ENCODE measurements around the gene MYO1D.

MYO1D gene

DNA sequence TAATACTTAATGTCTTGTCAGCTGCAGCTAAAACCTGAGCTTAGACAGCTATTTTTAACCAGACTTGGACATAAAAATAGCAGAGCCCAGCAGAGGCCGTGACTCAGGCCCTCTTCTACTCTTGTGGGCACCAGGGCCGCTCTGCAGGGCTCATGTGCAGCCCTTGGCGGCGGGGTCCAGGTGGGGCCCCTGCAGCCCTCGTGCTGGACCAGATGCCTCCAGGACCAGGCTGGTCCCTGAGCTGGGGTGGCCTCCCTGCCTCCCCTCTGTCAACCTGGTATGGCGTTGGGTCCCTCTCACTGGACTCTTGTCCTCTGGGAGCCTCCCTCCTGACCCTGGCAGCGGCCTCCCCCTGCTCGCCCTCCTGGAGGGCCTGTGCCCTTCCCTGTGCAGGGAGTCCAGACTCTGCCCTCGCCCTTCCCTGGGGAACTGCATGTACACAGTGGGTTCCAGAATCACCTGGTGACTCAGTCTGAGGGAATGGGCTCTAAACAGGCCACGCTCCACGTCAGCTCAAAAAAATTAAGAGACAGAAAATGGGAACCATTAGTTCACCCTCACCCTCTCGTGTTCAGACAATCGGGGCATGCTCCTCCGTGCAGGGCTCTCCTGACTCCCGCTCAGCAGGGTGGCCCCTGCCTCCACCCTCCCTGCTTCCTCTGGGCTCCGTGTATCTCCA lies 380.4 kb downstream of the MYO1D start:
- DNase-seq (ENCODE audit: low read depth): peak; percentile 94
- H3K4me3 ChIP-seq (ENCODE audit: low read length): no peak overlapping the region
- TF ChIP-seq CTCF (IDR thresholded peaks at IDR 0.05; ENCODE audit: insufficient read depth, low read depth, low read length, missing control alignments): no peak

DNA sequence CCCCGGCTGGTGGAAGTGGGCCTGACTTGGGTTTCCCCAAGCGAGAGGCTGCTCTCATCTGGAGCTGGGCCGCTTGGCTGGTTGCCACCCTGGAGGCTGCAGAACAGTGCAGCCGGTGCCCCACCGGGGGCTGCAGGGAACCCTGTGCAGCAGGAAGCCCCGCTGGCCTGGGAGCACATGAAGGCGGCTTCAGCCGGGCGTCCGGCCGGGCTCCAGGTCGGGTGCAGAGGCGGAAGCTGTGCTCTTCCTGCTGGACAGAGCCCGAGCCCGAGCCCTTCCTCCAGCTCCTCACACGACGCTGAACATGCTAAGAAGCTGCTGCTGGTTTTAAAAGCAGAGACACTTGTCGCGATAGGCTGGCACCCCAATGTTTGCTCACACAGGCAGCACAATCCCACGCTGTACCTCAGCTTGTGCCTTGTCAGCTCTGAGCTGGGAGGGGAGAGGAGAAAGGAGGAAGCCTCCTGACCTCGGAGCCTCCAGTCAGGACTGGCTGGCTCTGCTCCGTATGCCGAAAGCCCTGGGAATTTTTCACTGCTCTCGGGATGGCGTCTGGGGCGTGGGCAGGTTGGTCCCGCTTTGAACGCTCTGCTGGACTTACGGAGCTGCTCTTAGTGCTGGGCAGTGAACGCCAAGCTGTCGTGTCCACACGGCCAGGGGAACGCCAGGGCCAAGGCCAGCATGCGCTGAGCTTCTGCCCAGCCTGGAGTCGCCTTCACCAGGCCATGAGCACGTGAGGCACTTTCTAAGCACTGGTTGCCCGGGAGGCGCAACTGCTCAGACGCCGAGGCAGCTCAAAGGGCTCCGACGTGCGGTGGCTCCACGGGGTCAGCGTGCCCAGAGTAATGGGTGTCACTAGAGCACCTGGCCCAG lies 381.3 kb downstream of the MYO1D start:
- no peak overlapping the region for H3K4me3 ChIP-seq (ENCODE audit: low read length)
- no peak for DNase-seq (ENCODE audit: low read depth)
- TF ChIP-seq CTCF (IDR thresholded peaks at IDR 0.05; ENCODE audit: insufficient read depth, low read depth, low read length, missing control alignments): no peak

DNA sequence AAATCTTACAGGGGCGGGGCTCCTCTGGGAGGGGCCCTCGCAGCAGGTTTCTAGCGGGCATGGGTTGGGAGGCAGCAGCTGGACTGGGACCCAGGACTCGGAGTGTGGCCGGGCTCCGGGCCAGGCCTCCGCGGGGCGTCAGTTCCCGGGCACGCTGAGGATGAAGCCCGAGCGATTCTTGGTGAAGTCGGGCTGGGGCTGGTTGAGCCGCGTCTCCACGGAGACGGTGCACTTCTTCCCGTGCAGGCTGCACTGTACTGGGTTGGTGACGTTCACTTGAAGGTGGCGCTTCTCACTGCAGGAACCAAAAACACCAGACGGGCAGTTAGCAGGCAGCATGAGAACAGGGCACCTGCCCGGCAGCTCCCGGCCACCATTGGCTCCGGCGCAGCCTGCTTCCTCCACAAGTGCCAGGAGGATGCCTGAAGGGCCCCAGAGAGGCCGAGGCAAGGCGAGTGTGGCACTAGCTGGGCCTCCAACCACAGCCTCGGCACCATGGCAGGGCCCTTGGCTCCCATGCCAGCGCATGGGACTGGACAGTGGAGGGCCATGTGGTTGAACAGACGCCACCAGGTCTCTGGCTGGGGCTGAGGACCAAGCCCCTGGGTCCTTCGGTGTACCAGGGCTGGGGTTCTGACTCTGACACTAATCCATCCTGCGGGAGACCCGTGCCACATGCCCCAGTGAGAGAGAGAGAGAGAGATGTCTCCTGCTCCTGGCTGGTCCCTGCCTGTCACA lies 382.1 kb downstream of the MYO1D start:
- H3K4me3 ChIP-seq (ENCODE audit: low read length): no peak overlapping the region
- DNase-seq (ENCODE audit: low read depth): no peak
- TF ChIP-seq CTCF (IDR thresholded peaks at IDR 0.05; ENCODE audit: insufficient read depth, low read depth, low read length, missing control alignments): no peak

DNA sequence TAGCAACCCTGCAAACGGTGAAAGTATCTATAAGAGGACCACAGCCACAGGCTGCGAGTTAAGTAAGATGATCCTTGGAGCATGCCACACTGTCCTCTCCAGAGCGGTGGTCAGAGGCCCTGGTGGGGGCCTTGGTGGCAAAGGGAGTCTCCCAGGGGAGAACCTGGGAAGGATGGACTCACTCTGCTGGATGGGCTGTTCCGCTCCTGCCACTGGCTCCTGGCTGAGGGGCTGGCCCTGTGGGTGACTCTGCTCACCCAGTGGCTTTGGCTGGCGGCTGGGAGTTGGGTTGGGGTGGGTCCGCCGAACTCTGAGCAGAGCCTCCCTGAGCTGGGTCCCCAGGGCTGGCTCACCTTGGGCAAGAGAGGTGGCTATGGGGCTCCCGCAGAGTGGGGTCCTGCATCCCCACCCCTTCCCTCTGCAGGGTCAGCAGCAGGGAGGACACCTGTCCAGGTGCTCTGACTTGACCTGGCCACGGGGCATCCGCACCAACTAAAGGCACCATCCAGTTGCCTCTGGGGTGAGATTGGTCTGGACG lies 382.9 kb downstream of the MYO1D start:
- no peak for TF ChIP-seq CTCF (IDR thresholded peaks at IDR 0.05; ENCODE audit: insufficient read depth, low read depth, low read length, missing control alignments)
- DNase-seq (ENCODE audit: low read depth): no peak
- H3K4me3 ChIP-seq (ENCODE audit: low read length): no peak overlapping the region

- no peak for TF ChIP-seq CTCF (IDR thresholded peaks at IDR 0.05; ENCODE audit: insufficient read depth, low read depth, low read length, missing control alignments)
- H3K4me3 ChIP-seq (ENCODE audit: low read length): no peak overlapping the region
- no peak for DNase-seq (ENCODE audit: low read depth)
Measured at GRCh38 chr17:32493571-32493970, 383.4 kb downstream of the MYO1D start.

DNA sequence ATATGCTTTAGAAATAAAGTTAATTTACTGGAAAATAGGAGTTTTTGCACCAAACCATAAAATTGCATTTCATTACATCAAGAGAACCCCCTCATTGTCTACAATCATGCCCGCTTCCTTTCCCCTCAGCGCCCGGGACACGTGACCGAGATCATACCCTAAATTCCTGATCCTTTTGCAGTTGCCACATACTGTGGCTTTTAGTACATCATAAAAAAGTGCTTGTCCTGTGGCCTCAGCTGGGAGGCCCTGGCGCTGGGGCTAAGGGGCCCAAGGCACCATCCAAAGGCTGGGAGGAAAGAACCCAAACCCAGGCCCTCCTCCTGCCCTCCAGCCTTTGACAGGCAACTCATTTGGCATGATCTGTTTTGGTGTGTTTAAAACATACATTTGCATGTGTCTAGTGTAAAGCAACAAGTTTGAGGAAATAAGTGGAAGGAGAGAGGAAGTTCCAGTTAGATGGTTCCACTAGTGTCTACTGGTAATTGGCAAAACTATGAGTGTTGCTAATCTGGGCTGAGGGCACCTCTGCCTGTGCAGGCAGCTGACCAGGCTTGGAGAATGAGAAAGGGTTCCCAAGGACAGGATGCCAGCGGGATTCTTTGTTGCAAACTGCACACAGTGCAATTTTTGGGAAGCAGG lies 384.2 kb downstream of the MYO1D start:
- no peak for DNase-seq (ENCODE audit: low read depth)
- no peak for TF ChIP-seq CTCF (IDR thresholded peaks at IDR 0.05; ENCODE audit: insufficient read depth, low read depth, low read length, missing control alignments)
- no peak overlapping the region for H3K4me3 ChIP-seq (ENCODE audit: low read length)

Measured in epithelial cell of esophagus (primary cell).